B cell (primary cell): ENCODE results near the gene S100A8. TPM values are rescaled to one million over a fixed set of nuclear protein-coding genes. Genes with fewer than 3 reads are reported as not detected.

Experiments
- ATAC-seq: fragments of 200-7000 bp; cut with Tn5 transposase; one replicate; pipeline ENCODE4 v1.10.0; 2021; ENCODE audit warnings: low read depth, mild to moderate bottlenecking, moderate number of reproducible peaks, moderate library complexity
- CTCF ChIA-PET: fragments of 350-600 bp; sonication (Branson Sonifier 250); formaldehyde crosslinking; loops from one replicate; lab custom pipeline; 2021; ENCODE audit warnings: antibody characterized with exemption, inconsistent platforms; lab: Charles Lee
- POLR2A ChIA-PET: fragments of 350-600 bp; sonication (Branson Sonifier 250); formaldehyde crosslinking; loops from one replicate; lab custom pipeline; 2021; ENCODE audit warnings: antibody characterized with exemption; lab: Charles Lee
- DNase-seq: peaks from one replicate; pipeline ENCODE4 v3.0.0; 2013
- H2AFZ ChIP-seq: 2 replicates; pipeline ENCODE4 v1.6.1; 2012; ENCODE audit warnings: mild to moderate bottlenecking, low read depth, low read length; ENCODE audit not compliant: insufficient read depth, poor library complexity, severe bottlenecking
- H3K27ac ChIP-seq, 2 donors: 1 replicate in 1 of 2; 2 replicates in 1 of 2; pipeline ENCODE4 v1.5.1; 2012 to 2013; ENCODE audit warnings: low read length in 2 of 2, mild to moderate bottlenecking in 2 of 2, moderate library complexity in 1 of 2
- H3K27me3 ChIP-seq, 4 experiments: fragments of 200-600 bp in 1 of 4; sonication (generic) in 1 of 4; replicated peaks in 1 of 4; 1 replicate in 2 of 4; 2 replicates in 2 of 4; pipeline versions ENCODE4 v1.6.1 to v1.7.0; 2013 to 2016; ENCODE audit warnings: low read length in 3 of 4, mild to moderate bottlenecking in 2 of 4, mixed read lengths in 1 of 4, moderate library complexity in 1 of 4; ENCODE audit not compliant: insufficient read depth in 4 of 4, control insufficient read depth in 3 of 4; ENCODE audit errors: control extremely low read depth in 1 of 4
- H3K36me3 ChIP-seq, 2 experiments: replicated peaks in 1 of 2; 1 replicate in 1 of 2; 2 replicates in 1 of 2; pipeline versions ENCODE4 v1.6.1 to v1.7.1; 2013; ENCODE audit warnings: low read length in 1 of 2; ENCODE audit not compliant: insufficient read depth in 2 of 2, control insufficient read depth in 1 of 2; ENCODE audit errors: control extremely low read depth in 1 of 2, extremely low read depth in 1 of 2
- H3K4me1 ChIP-seq, 2 donors: fragments of 200-600 bp in 1 of 2; sonication (generic) in 1 of 2; 1 replicate in 1 of 2; 2 replicates in 1 of 2; pipeline versions ENCODE4 v1.5.1 to v1.6.1; 2013 to 2017; ENCODE audit warnings: low read length in 2 of 2; ENCODE audit not compliant: control insufficient read depth in 2 of 2, insufficient read depth in 2 of 2
- H3K4me2 ChIP-seq: replicated peaks from 2 replicates; pipeline ENCODE3; 2012; ENCODE audit warnings: mild to moderate bottlenecking, low read depth, low read length; ENCODE audit not compliant: poor library complexity, severe bottlenecking
- H3K4me3 ChIP-seq, 5 experiments: fragments of 200-600 bp in 1 of 5; sonication (generic) in 1 of 5; 1 replicate in 3 of 5; 2 replicates in 2 of 5; pipeline versions ENCODE4 v1.5.1 to v1.7.0; 2011 to 2016; ENCODE audit warnings: low read length in 4 of 5, mild to moderate bottlenecking in 4 of 5, low read depth in 2 of 5, control low read depth in 1 of 5, moderate library complexity in 1 of 5; ENCODE audit not compliant: insufficient read depth in 1 of 5; ENCODE audit errors: control extremely low read depth in 1 of 5, extremely low read depth in 1 of 5
- H3K79me2 ChIP-seq: fragments of 200-600 bp; sonication (generic); one replicate; pipeline ENCODE4 v1.6.0; 2016; ENCODE audit warnings: low read length; ENCODE audit not compliant: control insufficient read depth, insufficient read depth
- H3K9ac ChIP-seq: fragments of 200-600 bp; sonication (generic); 2 replicates; pipeline ENCODE4 v1.6.1; 2017; ENCODE audit warnings: mild to moderate bottlenecking, low read length, moderate library complexity
- H3K9me3 ChIP-seq, 3 donors: one replicate each; pipeline versions ENCODE4 v1.6.1 to v1.7.1; 2013; ENCODE audit warnings: low read length in 2 of 3; ENCODE audit not compliant: control insufficient read depth in 2 of 3, insufficient read depth in 1 of 3; ENCODE audit errors: control extremely low read depth in 1 of 3
- H4K20me1 ChIP-seq: 2 replicates; pipeline ENCODE4 v1.6.0; 2012; ENCODE audit warnings: mild to moderate bottlenecking, low read length; ENCODE audit not compliant: insufficient read depth, control insufficient read depth, poor library complexity, severe bottlenecking
- H3K27ac Mint-ChIP-seq: one replicate; pipeline ENCODE4 v1.8.0; 2021; ENCODE audit warnings: mixed read lengths
- H3K27me3 Mint-ChIP-seq: one replicate; pipeline ENCODE4 v1.8.0; 2021; ENCODE audit warnings: mixed read lengths
- H3K4me1 Mint-ChIP-seq: one replicate; pipeline ENCODE4 v1.8.0; 2021; ENCODE audit warnings: mixed read lengths
- H3K4me3 Mint-ChIP-seq: one replicate; pipeline ENCODE4 v1.8.0; 2021; ENCODE audit warnings: mixed read lengths
- H3K9me3 Mint-ChIP-seq: one replicate; pipeline ENCODE4 v1.8.0; 2022; ENCODE audit warnings: mixed read lengths; ENCODE audit not compliant: insufficient read depth
- EZH2 ChIP-seq: IDR thresholded peaks from 2 replicates; pipeline ENCODE4 v1.6.1; 2012; ENCODE audit warnings: borderline replicate concordance, low read depth, mild to moderate bottlenecking, moderate library complexity, low read length; ENCODE audit not compliant: insufficient read depth, poor library complexity, severe bottlenecking
- WGBS: methylation state at CpG from one replicate; pipeline ENCODE4 v1.1.5; 2013; ENCODE audit warnings: missing lambda C conversion rate; ENCODE audit not compliant: insufficient coverage; 5-methylcytosine and 5-hydroxymethylcytosine counted together
- intact Hi-C: fragments of 100-400 bp; cut with micrococcal nuclease; formaldehyde crosslinking; loops from one replicate; pipeline ENCODE4 v1.10.0; 2022
- polyA plus RNA-seq: library from polyadenylated mRNA; depleted of rRNA; stranded (reverse); fragments of >200 nt; gene quantifications from 2 replicates; pipeline ENCODE4 v1.2.3, GENCODE V29; 2012
- total RNA-seq, 2 donors: library from RNA; stranded (reverse); fragments of 120-200 nt in 1 of 2; gene quantifications; 1 replicate in 1 of 2; 2 replicates in 1 of 2; pipeline versions ENCODE4 v1.2.3 to v1.2.4, GENCODE V29; 2013 to 2022
- TF ChIP-seq, protein P1 (sequence below): fragments of 200-600 bp; IDR thresholded peaks from one replicate; pipeline ENCODE4 v1.8.0; 2022; ENCODE audit warnings: antibody characterized with exemption, mild to moderate bottlenecking

S100A8 gene
- total and polyA plus RNA-seq, 2 donors (not counting 1 experiment from before 2014, with no cell fraction given), result 3.3 to 16.7 TPM

DNA sequence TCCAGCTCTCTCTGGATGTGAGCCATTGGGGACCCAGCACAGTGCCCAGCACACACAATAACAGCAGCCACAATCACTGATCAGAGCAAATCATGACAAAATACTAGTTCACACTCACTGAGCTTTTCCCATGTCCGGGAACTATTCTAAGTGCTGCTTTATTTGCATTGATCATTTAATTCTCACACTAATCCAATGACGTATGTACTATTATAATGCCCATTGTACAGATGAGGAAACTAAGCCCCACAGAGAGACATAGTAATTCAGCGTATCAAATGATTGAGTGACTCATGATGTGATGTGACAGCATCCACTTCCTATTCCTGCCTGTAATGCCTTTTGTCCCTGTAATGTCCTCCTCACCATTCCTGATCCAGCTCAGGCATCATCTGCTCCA lies 1.9 kb upstream of the S100A8 start:
- Mint-ChIP-seq H3K9me3 (no peaks in the 10 kb centered on the region), H3K27me3 (peaks cover 42% of the 10 kb centered on the region), H3K4me1 (no peaks in the 10 kb centered on the region), H3K4me3 (no peak overlapping the region), H3K27ac (no peak overlapping the region)
- no peaks in the 10 kb centered on the region for H3K4me1 ChIP-seq
- H4K20me1 ChIP-seq, result no peaks in the 10 kb centered on the region
- no peak overlapping the region for H3K4me2 ChIP-seq
- no peaks in the 10 kb centered on the region for H3K79me2 ChIP-seq
- ATAC-seq (no peak), DNase-seq (no peak)
- peak overlapping the region in 1 of 5 experiments; percentile 8 for H3K4me3 ChIP-seq
- intact Hi-C loops, result no loop called here
- TF ChIP-seq EZH2, result no peak
- TF ChIP-seq, protein P1, sequence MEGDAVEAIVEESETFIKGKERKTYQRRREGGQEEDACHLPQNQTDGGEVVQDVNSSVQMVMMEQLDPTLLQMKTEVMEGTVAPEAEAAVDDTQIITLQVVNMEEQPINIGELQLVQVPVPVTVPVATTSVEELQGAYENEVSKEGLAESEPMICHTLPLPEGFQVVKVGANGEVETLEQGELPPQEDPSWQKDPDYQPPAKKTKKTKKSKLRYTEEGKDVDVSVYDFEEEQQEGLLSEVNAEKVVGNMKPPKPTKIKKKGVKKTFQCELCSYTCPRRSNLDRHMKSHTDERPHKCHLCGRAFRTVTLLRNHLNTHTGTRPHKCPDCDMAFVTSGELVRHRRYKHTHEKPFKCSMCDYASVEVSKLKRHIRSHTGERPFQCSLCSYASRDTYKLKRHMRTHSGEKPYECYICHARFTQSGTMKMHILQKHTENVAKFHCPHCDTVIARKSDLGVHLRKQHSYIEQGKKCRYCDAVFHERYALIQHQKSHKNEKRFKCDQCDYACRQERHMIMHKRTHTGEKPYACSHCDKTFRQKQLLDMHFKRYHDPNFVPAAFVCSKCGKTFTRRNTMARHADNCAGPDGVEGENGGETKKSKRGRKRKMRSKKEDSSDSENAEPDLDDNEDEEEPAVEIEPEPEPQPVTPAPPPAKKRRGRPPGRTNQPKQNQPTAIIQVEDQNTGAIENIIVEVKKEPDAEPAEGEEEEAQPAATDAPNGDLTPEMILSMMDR, result no peak
- no peaks in the 10 kb centered on the region for H3K36me3 ChIP-seq
- ChIA-PET CTCF (no interaction called here), POLR2A (no interaction called here)
- 100% methylated on average over 1 of the region's 3 CpGs for WGBS
- H2AFZ ChIP-seq, result no peak overlapping the region
- no peaks in the 10 kb centered on the region for H3K9me3 ChIP-seq
- H3K27me3 ChIP-seq, result peaks cover 0 to 4% (median 0%) of the 10 kb centered on the region in 4 experiments
- H3K9ac ChIP-seq, result no peak overlapping the region
- no peak overlapping the region for H3K27ac ChIP-seq

DNA sequence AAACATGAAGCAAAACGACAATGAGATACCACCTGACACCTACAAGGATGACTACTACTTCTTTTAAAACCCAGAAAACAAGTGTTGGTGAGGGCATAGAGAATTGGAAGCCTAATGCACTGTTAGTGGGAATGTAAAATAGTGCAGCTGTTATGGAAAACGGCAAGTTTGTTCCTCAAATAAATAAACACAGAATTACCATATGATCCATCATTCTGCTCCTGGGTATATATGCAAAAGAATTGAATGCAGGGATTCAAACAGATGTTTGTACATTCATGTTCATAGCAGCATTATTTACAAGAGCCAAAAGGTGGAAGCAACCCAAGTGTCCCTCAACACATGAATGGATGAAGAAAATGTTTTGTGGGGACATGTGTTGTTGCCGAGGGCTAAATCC lies 1.4 kb upstream of the S100A8 start:
- Histone ChIP-seq H3K4me1 (no peaks in the 10 kb centered on the region), H3K9ac (no peak overlapping the region), H3K27me3 (peaks cover 0 to 4% (median 0%) of the 10 kb centered on the region in 4 experiments), H3K4me2 (no peak overlapping the region), H3K27ac (no peak overlapping the region), H3K79me2 (no peaks in the 10 kb centered on the region), H3K36me3 (no peaks in the 10 kb centered on the region), H2AFZ (no peak overlapping the region), H3K9me3 (no peaks in the 10 kb centered on the region), H3K4me3 (peak overlapping the region in 1 of 5 experiments; percentile 23), H4K20me1 (no peaks in the 10 kb centered on the region)
- Mint-ChIP-seq H3K27ac (no peak overlapping the region), H3K27me3 (peaks cover 41% of the 10 kb centered on the region), H3K9me3 (no peaks in the 10 kb centered on the region), H3K4me3 (no peak overlapping the region), H3K4me1 (no peaks in the 10 kb centered on the region)
- DNase-seq (no peak), ATAC-seq (no peak)
- no peak for TF ChIP-seq EZH2
- TF ChIP-seq, protein P1, result no peak
- WGBS, result no CpG with 5 or more reads among the region's 3 CpGs
- POLR2A ChIA-PET, result no interaction called here
- intact Hi-C loops, result no loop called here
- CTCF ChIA-PET, result no interaction called here
